ENCODE data around the gene LEMD3. TPM values are rescaled to one million over a fixed set of nuclear protein-coding genes. Genes with fewer than 3 reads are reported as not detected.
A peak's percentile ranks its signal among the peaks of the same experiment; 100 is the strongest.

Gene LEMD3
- total RNA-seq: 10 to 100 TPM; 39.4 to 39.9 TPM

DNA sequence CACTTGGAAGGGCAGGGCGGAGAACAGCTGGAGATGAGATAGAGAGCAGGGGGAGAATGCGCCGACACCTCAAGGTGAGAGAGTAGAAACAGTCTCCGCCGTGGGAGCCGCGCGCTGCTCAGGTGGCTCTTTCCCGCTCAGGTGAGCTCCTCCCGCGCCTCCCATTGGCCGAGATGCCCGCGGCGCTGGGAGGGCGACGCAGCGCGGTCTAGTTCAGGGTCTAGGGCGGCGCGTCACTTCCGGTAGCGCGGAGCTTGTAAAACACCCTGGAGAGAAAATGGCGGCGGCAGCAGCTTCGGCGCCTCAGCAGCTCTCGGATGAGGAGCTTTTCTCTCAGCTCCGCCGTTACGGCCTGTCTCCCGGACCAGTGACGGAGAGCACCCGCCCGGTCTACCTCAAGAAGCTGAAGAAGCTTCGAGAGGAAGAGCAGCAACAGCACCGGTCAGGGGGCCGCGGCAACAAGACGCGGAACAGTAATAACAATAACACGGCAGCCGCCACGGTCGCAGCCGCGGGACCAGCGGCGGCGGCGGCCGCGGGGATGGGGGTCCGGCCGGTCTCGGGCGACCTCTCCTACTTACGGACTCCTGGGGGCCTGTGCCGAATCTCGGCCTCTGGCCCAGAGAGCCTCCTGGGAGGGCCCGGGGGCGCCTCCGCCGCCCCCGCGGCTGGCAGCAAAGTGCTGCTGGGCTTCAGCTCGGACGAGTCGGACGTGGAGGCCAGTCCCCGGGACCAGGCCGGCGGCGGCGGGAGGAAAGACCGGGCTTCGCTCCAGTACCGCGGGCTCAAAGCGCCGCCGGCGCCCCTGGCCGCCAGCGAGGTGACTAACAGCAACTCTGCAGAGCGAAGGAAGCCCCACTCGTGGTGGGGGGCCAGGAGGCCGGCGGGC, at the start of gene LEMD3:
LEMD3 (plus strand) TSS at position 264 of the 889 bp plus-strand sequence; CDS start at position 278, 14 bp downstream.
- Mint-ChIP-seq H3K9me3 (no peaks in the 10 kb centered on the region), H3K27me3 (peaks cover 2 to 6% of the 10 kb centered on the region in 2 donors), H3K4me3 (peak within 1 kb of the TSS; percentile 96), H3K27ac (peak within 1 kb of the TSS; percentile 87 to 94), H3K4me1 (ENCODE audit: low read depth in 2 of 2) (peaks cover 11 to 23% of the 10 kb centered on the region in 2 donors), H3K36me3 (no peaks in the 10 kb centered on the region)
- peak; percentile 91 for DNase-seq (ENCODE audit: low spot score)
- ATAC-seq: peak; percentile 94 to 97

DNA sequence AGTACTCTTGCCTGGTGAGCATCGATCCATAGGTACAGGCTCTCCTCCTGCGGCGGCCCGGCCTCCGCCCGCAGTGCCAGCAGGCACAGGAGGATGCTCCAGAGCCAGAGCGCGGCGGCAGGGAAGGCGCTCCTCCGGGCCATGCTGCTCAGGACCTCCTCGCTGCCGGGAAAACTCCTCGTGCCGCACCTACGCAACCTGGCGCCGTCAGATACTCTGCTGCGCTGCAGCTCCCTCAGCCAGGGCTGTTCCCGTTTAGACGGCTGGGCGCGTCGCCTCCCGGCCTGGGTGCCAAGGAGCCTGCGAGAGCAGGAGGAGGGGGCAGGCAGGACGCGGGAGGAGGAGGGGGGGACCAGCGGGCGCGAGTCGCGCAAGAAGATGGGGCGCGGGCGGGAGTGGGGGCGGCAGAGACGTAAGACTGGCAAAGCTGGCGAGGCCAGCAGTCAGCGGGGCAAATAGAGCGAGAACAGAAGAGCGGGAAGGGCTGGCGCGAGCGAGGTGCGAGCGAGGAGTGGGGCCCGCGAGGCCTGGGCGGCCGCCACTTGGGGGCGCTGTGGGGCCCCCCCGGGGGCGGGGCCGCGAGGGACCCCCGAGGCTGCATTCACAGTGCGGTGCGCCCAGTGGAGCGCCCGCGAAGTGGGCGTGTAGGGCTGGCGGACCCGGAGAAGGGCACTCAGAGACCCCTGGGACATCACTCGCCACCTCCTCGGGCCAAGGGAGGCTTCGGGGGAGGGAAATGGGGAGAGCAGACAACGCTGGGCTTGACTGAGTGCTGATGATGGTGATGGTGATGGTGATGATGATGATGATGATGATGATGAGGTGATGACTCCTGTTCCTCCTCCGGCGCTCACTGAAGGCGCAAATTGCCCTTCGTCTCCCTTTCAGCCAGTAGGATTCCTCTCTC, 48.1 kb upstream of the LEMD3 start, which contains the start of gene WIF1:
WIF1 (minus strand) TSS at position 257 of the 907 bp plus-strand sequence; CDS start at position 143, 114 bp downstream.
- peaks cover 20 to 28% of the 10 kb centered on the region in 2 donors for H3K27me3 Mint-ChIP-seq
- H3K27ac Mint-ChIP-seq: no peak within 1 kb of the TSS
- peak; percentile 66 to 69 for ATAC-seq
- H3K4me1 Mint-ChIP-seq (ENCODE audit: low read depth in 2 of 2): no peaks in the 10 kb centered on the region
- H3K4me3 Mint-ChIP-seq: peak within 1 kb of the TSS; percentile 38
- no peak for DNase-seq (ENCODE audit: low spot score)
- no peaks in the 10 kb centered on the region for H3K36me3 Mint-ChIP-seq
- H3K9me3 Mint-ChIP-seq: no peaks in the 10 kb centered on the region

DNA sequence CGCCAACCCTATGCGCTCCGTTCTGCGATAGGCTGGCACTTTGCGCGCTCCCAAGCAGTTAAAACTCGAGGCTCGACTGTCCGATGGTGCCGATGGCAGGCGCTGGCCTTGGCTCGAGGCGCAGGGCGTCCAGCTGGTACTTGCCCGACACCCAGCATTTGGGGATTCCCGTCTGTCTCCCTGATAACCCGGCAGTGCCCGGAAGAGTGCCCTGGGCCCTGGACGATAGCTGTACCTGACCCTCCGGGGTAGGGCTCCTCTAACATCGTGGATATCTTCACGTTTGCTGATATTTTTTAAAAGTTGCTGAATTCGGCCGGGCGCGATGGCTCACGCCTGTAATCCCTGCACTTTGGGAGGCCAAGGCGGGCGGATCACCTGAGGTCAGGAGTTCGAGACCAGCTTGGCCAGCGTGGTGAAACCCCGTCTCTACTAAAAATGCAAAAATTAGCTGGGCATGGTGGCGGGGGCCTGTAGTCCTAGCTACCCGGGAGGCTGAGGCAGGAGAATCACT, 47.4 kb upstream of the LEMD3 start:
- no peak overlapping the region for H3K27ac Mint-ChIP-seq
- no peaks in the 10 kb centered on the region for H3K4me1 Mint-ChIP-seq (ENCODE audit: low read depth in 2 of 2)
- no peaks in the 10 kb centered on the region for H3K36me3 Mint-ChIP-seq
- H3K27me3 Mint-ChIP-seq: peaks cover 20 to 28% of the 10 kb centered on the region in 2 donors
- no peak for DNase-seq (ENCODE audit: low spot score)
- no peak for ATAC-seq
- no peak overlapping the region for H3K4me3 Mint-ChIP-seq
- no peaks in the 10 kb centered on the region for H3K9me3 Mint-ChIP-seq

DNA sequence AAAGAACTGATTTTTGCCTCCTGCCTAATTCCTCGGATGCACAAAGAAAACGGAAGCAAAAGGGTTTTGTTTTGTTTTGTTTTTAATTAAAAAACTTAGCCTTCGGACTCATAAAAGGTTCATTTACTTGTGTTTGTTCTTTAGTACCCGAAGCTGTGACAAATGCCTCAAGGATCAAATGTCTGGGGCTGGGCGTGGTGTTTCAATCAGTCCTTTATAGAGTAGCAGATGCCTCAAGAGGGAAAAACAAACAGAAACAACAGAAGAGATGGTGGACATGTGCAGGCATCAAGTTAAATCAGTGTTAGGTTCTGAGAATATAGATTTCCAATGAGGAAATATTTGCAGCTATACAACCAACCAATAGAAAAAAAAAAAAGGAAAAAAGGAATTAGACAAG, 46.7 kb upstream of the LEMD3 start:
- Mint-ChIP-seq H3K27me3 (peaks cover 18 to 28% of the 10 kb centered on the region in 2 donors), H3K4me1 (ENCODE audit: low read depth in 2 of 2) (no peaks in the 10 kb centered on the region), H3K9me3 (no peaks in the 10 kb centered on the region), H3K4me3 (no peak overlapping the region), H3K27ac (no peak overlapping the region), H3K36me3 (no peaks in the 10 kb centered on the region)
- ATAC-seq (no peak), DNase-seq (ENCODE audit: low spot score) (no peak)

DNA sequence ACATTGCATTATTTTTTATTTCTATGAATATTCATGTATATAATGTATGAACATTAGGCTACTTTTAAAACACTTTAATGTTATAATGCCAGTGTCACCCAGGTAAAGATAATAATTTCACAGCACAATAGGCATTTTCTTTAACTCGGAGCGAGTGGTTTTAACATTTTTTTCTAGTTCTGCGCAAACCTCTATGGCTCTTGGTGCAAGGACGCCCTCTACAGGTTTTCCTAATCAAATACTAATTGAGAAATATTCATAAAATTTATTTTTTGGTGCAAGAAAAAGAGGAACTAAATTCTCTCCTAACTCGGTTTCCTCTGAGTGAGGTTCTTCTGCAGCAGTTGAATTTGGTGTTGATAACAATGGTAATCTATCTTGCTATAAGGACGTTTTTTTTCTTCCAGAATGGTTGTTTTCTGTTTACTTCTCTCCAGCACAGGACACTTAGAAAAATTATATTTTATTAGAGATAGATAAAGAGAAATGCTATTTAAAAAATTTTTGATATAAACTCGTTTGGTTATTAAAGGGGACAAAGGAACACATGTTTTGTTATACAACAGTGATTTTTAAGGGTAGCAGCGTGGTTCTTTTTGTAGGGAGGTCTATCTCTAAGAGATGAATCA, 45.8 kb upstream of the LEMD3 start:
- Mint-ChIP-seq H3K4me3 (no peak overlapping the region), H3K9me3 (no peaks in the 10 kb centered on the region), H3K4me1 (ENCODE audit: low read depth in 2 of 2) (no peaks in the 10 kb centered on the region), H3K27me3 (peaks cover 15 to 25% of the 10 kb centered on the region in 2 donors), H3K27ac (no peak overlapping the region), H3K36me3 (no peaks in the 10 kb centered on the region)
- DNase-seq (ENCODE audit: low spot score) (no peak), ATAC-seq (no peak)

DNA sequence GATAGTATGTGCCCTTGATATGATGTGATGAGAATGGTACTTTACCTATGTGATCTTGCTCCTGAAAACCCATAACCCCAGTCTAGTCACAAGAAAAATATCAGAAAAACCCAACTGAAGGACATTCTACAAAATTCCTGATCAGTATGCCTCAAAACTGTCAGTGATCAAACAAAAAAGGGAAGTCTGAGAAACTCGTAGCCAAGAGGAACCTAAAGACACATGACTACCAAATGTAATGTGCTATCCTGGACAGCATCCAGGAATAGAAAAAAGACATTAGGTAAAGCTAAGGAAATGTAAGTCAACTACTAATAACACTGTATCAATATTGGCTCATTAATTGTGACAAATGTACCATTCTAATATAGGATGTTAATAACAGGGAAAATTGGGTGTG, 44.1 kb upstream of the LEMD3 start:
- H3K36me3 Mint-ChIP-seq: no peaks in the 10 kb centered on the region
- ATAC-seq: no peak

DNA sequence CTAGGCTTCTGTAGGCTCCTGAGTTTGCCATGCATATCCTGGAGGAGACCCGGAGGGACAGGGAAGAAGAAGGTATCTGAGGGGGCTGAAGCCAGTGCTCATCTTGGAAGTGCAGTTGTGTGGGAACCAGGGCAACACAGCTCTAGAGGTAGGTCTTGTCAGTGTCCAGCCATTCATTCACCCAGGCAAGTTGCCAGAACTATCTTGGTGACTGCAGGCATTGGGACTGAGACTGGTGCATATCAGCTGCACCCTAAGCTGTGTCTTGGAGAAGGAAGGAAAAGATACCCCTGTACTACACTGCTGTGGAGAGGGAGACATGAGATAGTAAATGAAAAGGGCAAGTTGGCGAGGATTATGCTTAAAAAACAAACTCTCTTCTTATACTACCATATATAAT, 43.4 kb upstream of the LEMD3 start:
- no peak overlapping the region for H3K4me3 Mint-ChIP-seq
- no peaks in the 10 kb centered on the region for H3K4me1 Mint-ChIP-seq (ENCODE audit: low read depth in 2 of 2)
- no peaks in the 10 kb centered on the region for H3K9me3 Mint-ChIP-seq
- H3K27ac Mint-ChIP-seq: no peak overlapping the region
- DNase-seq (ENCODE audit: low spot score) (no peak), ATAC-seq (peak in 1 of 2 donors; percentile 43)
- no peaks in the 10 kb centered on the region for H3K36me3 Mint-ChIP-seq
- peaks cover 5 to 8% of the 10 kb centered on the region in 2 donors for H3K27me3 Mint-ChIP-seq

More for the DNA sequence above, 44.1 kb upstream of the LEMD3 start:
- Mint-ChIP-seq H3K9me3 (no peaks in the 10 kb centered on the region), H3K4me3 (no peak overlapping the region), H3K4me1 (ENCODE audit: low read depth in 2 of 2) (no peaks in the 10 kb centered on the region), H3K27ac (no peak overlapping the region), H3K27me3 (peaks cover 12 to 14% of the 10 kb centered on the region in 2 donors)
- no peak for DNase-seq (ENCODE audit: low spot score)

DNA sequence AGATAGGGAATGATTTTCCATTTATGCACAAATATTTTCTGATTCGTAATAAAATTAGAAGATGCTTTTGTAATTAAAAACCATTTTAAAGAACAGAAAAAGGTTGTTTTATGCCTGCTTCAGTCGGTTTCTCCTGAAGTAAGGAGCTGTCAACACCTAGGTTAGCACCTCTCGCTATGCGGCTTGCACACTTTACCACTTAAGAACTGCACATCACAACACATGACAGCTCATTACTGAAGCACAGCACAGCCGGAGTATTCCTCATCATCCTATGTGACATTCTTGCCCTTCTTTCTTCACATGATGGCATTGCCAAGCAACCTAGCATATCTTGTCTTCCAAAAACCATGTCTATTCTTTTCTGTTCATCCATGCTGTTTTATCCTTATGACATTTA, 42.9 kb upstream of the LEMD3 start:
- Mint-ChIP-seq H3K4me3 (no peak overlapping the region), H3K27ac (no peak overlapping the region), H3K27me3 (peaks cover 6 to 9% of the 10 kb centered on the region in 2 donors), H3K36me3 (no peaks in the 10 kb centered on the region), H3K9me3 (no peaks in the 10 kb centered on the region), H3K4me1 (ENCODE audit: low read depth in 2 of 2) (no peaks in the 10 kb centered on the region)
- ATAC-seq (peak in 1 of 2 donors; percentile 81), DNase-seq (ENCODE audit: low spot score) (no peak)

DNA sequence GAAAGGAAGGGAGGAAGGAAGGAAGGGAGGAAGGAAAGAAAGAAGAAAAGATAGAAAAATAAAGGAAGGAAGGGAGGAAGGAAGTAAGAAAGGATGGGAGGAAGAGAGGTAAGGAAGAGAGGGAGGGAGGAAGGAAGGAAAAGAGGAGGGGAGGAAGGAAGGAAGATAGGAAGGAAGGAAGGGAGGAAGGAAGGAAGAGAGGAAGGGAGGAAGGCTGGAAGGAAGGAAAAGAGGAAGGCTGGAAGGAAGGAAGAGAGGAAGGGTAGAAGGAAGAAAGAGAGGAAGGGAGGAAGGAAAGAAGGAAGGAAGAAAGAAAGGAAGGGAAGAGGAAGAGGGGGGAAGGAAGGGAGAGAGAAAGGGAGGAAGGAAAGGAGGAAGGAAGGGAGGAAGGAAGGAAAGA, 35.5 kb upstream of the LEMD3 start:
- Mint-ChIP-seq H3K27me3 (peaks cover 31 to 37% of the 10 kb centered on the region in 2 donors), H3K36me3 (peaks cover 7% of the 10 kb centered on the region), H3K4me1 (ENCODE audit: low read depth in 2 of 2) (no peaks in the 10 kb centered on the region), H3K9me3 (no peaks in the 10 kb centered on the region), H3K27ac (no peak overlapping the region), H3K4me3 (no peak overlapping the region)
- no peak for ATAC-seq
- no peak for DNase-seq (ENCODE audit: low spot score)

DNA sequence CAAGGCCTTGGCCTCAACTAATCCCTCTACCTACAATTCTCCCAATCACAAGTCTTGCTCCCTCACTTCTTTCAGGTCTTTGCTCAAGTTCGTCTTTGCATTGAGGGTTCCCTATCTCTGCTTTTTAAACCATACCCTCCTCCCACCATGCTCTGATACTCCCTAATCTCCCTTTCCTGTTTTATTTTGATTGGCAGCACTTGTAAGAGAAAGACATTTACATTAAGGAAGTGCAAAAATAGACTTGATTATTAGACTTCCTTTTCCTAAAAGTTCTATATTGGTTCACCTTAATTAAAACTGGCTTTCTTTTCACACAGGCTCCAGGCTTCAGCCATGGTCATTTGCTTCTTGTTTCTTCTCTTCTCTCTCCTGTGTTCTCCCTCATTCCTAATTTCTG, 30.0 kb upstream of the LEMD3 start:
- ATAC-seq (no peak), DNase-seq (ENCODE audit: low spot score) (no peak)
- Mint-ChIP-seq H3K4me1 (ENCODE audit: low read depth in 2 of 2) (no peaks in the 10 kb centered on the region), H3K9me3 (no peaks in the 10 kb centered on the region), H3K36me3 (peaks cover 7% of the 10 kb centered on the region), H3K4me3 (no peak overlapping the region), H3K27ac (no peak overlapping the region), H3K27me3 (peaks cover 28 to 42% of the 10 kb centered on the region in 2 donors)

DNA sequence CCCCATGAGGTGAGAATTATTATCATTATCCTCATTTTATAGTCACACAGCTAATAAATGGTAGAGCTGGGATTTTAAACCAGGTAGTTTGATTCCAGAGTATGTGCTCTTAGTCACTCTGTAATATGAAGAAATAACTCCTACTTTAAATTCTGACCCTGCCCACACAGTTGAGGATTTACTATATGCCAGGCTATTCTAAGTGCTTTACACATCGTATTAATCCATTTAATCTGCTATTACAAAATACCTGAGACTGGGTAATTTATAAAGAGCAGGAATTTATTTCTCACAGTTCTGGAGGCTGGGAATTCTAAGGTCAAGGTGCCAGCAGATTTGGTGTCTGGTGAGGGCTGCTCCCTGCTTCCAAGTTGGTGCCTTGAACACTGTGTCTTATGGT, 28.6 kb upstream of the LEMD3 start:
- Mint-ChIP-seq H3K9me3 (no peaks in the 10 kb centered on the region), H3K27ac (no peak overlapping the region), H3K4me1 (ENCODE audit: low read depth in 2 of 2) (no peaks in the 10 kb centered on the region), H3K36me3 (peaks cover 7% of the 10 kb centered on the region), H3K27me3 (peaks cover 30 to 53% of the 10 kb centered on the region in 2 donors), H3K4me3 (no peak overlapping the region)
- DNase-seq (ENCODE audit: low spot score): no peak
- no peak for ATAC-seq

DNA sequence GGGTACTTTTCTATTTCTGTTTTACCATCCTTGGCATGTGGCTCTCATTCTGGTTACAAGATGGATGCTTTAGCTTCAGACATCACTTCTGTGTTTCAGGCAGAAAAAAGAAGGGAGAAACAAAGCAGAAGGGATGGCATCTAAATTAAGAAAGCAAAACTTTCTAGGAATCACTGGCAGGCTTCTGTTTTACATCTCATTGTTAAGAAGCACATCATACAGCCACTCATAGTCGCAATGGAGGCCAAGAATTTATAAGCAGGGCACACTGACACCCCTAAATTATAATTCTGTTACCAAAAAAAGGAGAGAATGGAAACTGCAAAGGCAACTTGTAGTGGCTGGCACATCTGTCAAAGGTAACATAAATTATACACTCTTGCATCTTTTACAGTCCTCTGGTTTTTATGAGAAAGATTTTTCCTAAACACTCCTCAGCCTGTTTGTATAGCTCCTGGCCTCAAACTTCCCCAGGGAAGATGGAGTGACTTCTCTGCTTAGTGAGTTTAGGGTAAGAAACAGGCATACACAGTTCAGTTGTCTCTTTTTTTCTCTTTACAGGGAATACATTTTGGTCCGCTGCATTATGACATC, 22.0 kb upstream of the LEMD3 start:
- Mint-ChIP-seq H3K27ac (no peak overlapping the region), H3K4me3 (no peak overlapping the region), H3K9me3 (no peaks in the 10 kb centered on the region), H3K36me3 (no peaks in the 10 kb centered on the region), H3K27me3 (peaks cover 28 to 60% of the 10 kb centered on the region in 2 donors), H3K4me1 (ENCODE audit: low read depth in 2 of 2) (peaks cover 5 to 6% of the 10 kb centered on the region in 2 donors)
- ATAC-seq (no peak), DNase-seq (ENCODE audit: low spot score) (no peak)

DNA sequence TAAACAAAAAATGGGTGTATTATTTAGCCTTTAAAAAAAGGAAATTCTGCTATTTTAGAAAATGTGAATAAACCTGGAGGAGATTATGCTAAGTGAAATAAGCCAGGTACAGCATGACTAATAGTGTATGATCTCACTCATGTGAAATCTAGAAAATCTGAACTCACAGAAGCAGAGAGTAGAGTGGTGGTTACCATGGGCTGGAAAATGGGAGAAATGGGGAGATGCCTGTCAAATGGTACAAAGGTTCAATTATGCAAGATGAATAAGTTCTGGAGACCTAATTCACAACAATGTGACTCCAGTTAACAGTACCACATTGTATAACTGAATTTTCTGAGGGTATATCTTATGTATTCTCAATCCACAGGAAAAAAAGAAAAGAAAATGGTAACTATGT, 17.4 kb upstream of the LEMD3 start:
- peaks cover 16 to 18% of the 10 kb centered on the region in 2 donors for H3K4me1 Mint-ChIP-seq (ENCODE audit: low read depth in 2 of 2)
- DNase-seq (ENCODE audit: low spot score): no peak
- H3K36me3 Mint-ChIP-seq: no peaks in the 10 kb centered on the region
- no peak for ATAC-seq
- no peak overlapping the region for H3K27ac Mint-ChIP-seq
- peaks cover 24 to 36% of the 10 kb centered on the region in 2 donors for H3K27me3 Mint-ChIP-seq
- H3K4me3 Mint-ChIP-seq: no peak overlapping the region
- no peaks in the 10 kb centered on the region for H3K9me3 Mint-ChIP-seq
